Measurements from ENCODE around the gene CKS1B.

CKS1B gene

GRCh38 chr1:155003227-155003765 is 28.8 kb downstream of the CKS1B start:
- peak in 1 of 2 experiments; percentile 32 for DNase-seq

- DNase-seq, result no peak
Observed at GRCh38 chr1:155003766-155004351, 29.4 kb downstream of the CKS1B start.

- no peak for DNase-seq
Observed at GRCh38 chr1:155004352-155005075, 30.0 kb downstream of the CKS1B start.

- no peak for DNase-seq
Observed at GRCh38 chr1:155005076-155006011, 30.9 kb downstream of the CKS1B start.

- DNase-seq, result peak; percentile 79 to 85
Observed at GRCh38 chr1:155006601-155007101, 32.2 kb downstream of the CKS1B start.

GRCh38 chr1:155007251-155007828 is 32.9 kb downstream of the CKS1B start:
- DNase-seq, result no peak

- DNase-seq, result no peak
Observed at GRCh38 chr1:155008015-155008941, 33.8 kb downstream of the CKS1B start.

- no peak for DNase-seq
Observed at GRCh38 chr1:155009221-155009711, 34.8 kb downstream of the CKS1B start.

GRCh38 chr1:155009742-155010141 is 35.3 kb downstream of the CKS1B start:
- no peak for DNase-seq

GRCh38 chr1:155010211-155010918 is 35.9 kb downstream of the CKS1B start:
- peak; percentile 42 to 47 for DNase-seq

GRCh38 chr1:155011004-155011416 is 36.5 kb downstream of the CKS1B start:
- no peak for DNase-seq

GRCh38 chr1:155011437-155012025 is 37.0 kb downstream of the CKS1B start:
- no peak for DNase-seq

- DNase-seq, result no peak
Observed at GRCh38 chr1:155012026-155012546, 37.6 kb downstream of the CKS1B start.

GRCh38 chr1:155012776-155013602 is 38.5 kb downstream of the CKS1B start:
- no peak for DNase-seq

- DNase-seq, result no peak
Observed at GRCh38 chr1:155013632-155014031, 39.2 kb downstream of the CKS1B start.

GRCh38 chr1:155014709-155015508 is 40.4 kb downstream of the CKS1B start:
- DNase-seq, result no peak

- DNase-seq, result no peak
Observed at GRCh38 chr1:155015527-155016230, 41.2 kb downstream of the CKS1B start.
